Smooth muscle cell (in vitro differentiated cells): Measurements from ENCODE around the gene RBM23. TPM values are rescaled to one million over a fixed set of nuclear protein-coding genes. Genes with fewer than 3 reads are reported as not detected.
A peak's percentile ranks its signal among the peaks of the same experiment; 100 is the strongest.
"Not testable (repeated sequence)": the region's sequence is repeated elsewhere in the genome, so short reads cannot be mapped to it uniquely, and the experiment has no call there.

Source experiments
- DNase-seq: peaks from one replicate; lab custom pipeline; 2025; ENCODE audit not compliant: unreplicated experiment; lab: John Stamatoyannopoulos, UW
- H2AFZ ChIP-seq: fragments of 200-600 bp; sonication (generic); 2 replicates; pipeline ENCODE4 v1.6.0; 2016; ENCODE audit warnings: antibody characterized with exemption, low read depth, mild to moderate bottlenecking
- H3F3A ChIP-seq: fragments of 200-600 bp; sonication (generic); 2 replicates; pipeline ENCODE4 v1.6.0; 2017; ENCODE audit warnings: antibody characterized with exemption, low read depth
- H3K27ac ChIP-seq: fragments of 200-600 bp; sonication (generic); 2 replicates; pipeline ENCODE4 v1.5.1; 2016; ENCODE audit warnings: low read depth, mild to moderate bottlenecking
- H3K27me3 ChIP-seq: fragments of 200-600 bp; sonication (generic); 2 replicates; pipeline ENCODE4 v1.6.1; 2016; ENCODE audit warnings: low read depth, mild to moderate bottlenecking
- H3K36me3 ChIP-seq: fragments of 200-600 bp; sonication (generic); 2 replicates; pipeline ENCODE4 v1.5.1; 2016; ENCODE audit warnings: low read depth
- H3K4me1 ChIP-seq: fragments of 200-600 bp; sonication (generic); 2 replicates; pipeline ENCODE4 v1.5.1; 2016; ENCODE audit warnings: low read depth
- H3K4me2 ChIP-seq: fragments of 200-600 bp; sonication (generic); 2 replicates; pipeline ENCODE4 v1.6.0; 2016; ENCODE audit warnings: mild to moderate bottlenecking
- H3K4me3 ChIP-seq: fragments of 200-600 bp; sonication (generic); 2 replicates; pipeline ENCODE4 v1.5.1; 2016; ENCODE audit warnings: mild to moderate bottlenecking
- H3K79me2 ChIP-seq: fragments of 200-600 bp; sonication (generic); 2 replicates; pipeline ENCODE4 v1.6.0; 2016; ENCODE audit warnings: low read depth, mild to moderate bottlenecking
- H3K9ac ChIP-seq: fragments of 200-600 bp; sonication (generic); 2 replicates; pipeline ENCODE4 v1.6.0; 2016; ENCODE audit warnings: low read depth
- H3K9me3 ChIP-seq: fragments of 200-600 bp; sonication (generic); replicated peaks from 2 replicates; pipeline ENCODE4 v1.5.1; 2016; ENCODE audit warnings: low read depth
- H4K20me1 ChIP-seq: fragments of 200-600 bp; sonication (generic); 2 replicates; pipeline ENCODE4 v1.6.0; 2016; ENCODE audit warnings: low read depth
- CTCF ChIP-seq: fragments of 200-600 bp; sonication (generic); IDR thresholded peaks from 2 replicates; pipeline ENCODE4 v1.5.1; 2017; ENCODE audit warnings: borderline replicate concordance, mild to moderate bottlenecking, antibody characterized with exemption; ENCODE audit not compliant: insufficient read depth, poor library complexity, severe bottlenecking
- WGBS: methylation state at CpG from one replicate; pipeline ENCODE4 v1.1.7; 2016; ENCODE audit warnings: low lambda C conversion rate; 5-methylcytosine and 5-hydroxymethylcytosine counted together
- polyA plus RNA-seq: library from polyadenylated mRNA; unstranded; fragments of >200 nt; fragmentation: Nextera tagmentation; extraction: Ambion mirVana; gene quantifications from 2 replicates; pipeline ENCODE4 v1.2.1, GENCODE V29; 2016
- total RNA-seq: library from RNA; depleted of rRNA; stranded (reverse); fragments of >200 nt; gene quantifications from 2 replicates; pipeline ENCODE4 v1.2.3, GENCODE V29; 2014

The RBM23 gene
- total and polyA plus RNA-seq, 2 experiments from 2014 or later, result 59.3 to 112 TPM

- no peak for DNase-seq
- Histone ChIP-seq H3K36me3 (no peaks in the 10 kb centered on the region), H3K9me3 (no peaks in the 10 kb centered on the region), H3K9ac (peak overlapping the region; percentile 68), H3K4me2 (peak overlapping the region; percentile 93), H4K20me1 (no peaks in the 10 kb centered on the region), H3K4me1 (peaks cover 7% of the 10 kb centered on the region), H3K27me3 (no peaks in the 10 kb centered on the region), H3K4me3 (peak overlapping the region; percentile 80), H3K27ac (peak overlapping the region; percentile 79), H3F3A (no peaks in the 10 kb centered on the region), H3K79me2 (no peaks in the 10 kb centered on the region), H2AFZ (peak overlapping the region; percentile 94)
- TF ChIP-seq CTCF, result no peak
- 27% methylated on average over 19 of the region's 19 CpGs for WGBS
Observed at GRCh38 chr14:22955702-22956569, 37.0 kb upstream of the RBM23 start.

GRCh38 chr14:22952418-22952817 lies 33.5 kb upstream of the RBM23 start:
- H3K9ac ChIP-seq, result no peak overlapping the region
- no peak for DNase-seq
- no peak overlapping the region for H3K4me2 ChIP-seq
- no peaks in the 10 kb centered on the region for H3K27me3 ChIP-seq
- H3K27ac ChIP-seq, result no peak overlapping the region
- WGBS, result 95% methylated on average over 1 of the region's 1 CpG
- H3K4me1 ChIP-seq, result peaks cover 7% of the 10 kb centered on the region
- H2AFZ ChIP-seq, result no peak overlapping the region
- TF ChIP-seq CTCF, result no peak
- H3K36me3 ChIP-seq, result no peaks in the 10 kb centered on the region
- no peaks in the 10 kb centered on the region for H3K9me3 ChIP-seq
- no peaks in the 10 kb centered on the region for H3K79me2 ChIP-seq
- H3K4me3 ChIP-seq, result no peak overlapping the region
- H4K20me1 ChIP-seq, result no peaks in the 10 kb centered on the region
- no peaks in the 10 kb centered on the region for H3F3A ChIP-seq

- H3K79me2 ChIP-seq, H3K36me3 ChIP-seq, H2AFZ ChIP-seq, H4K20me1 ChIP-seq, H3K4me2 ChIP-seq, H3K27me3 ChIP-seq, H3K4me1 ChIP-seq, DNase-seq, H3K27ac ChIP-seq, H3F3A ChIP-seq, H3K4me3 ChIP-seq, H3K9ac ChIP-seq, H3K9me3 ChIP-seq: not testable (repeated sequence)
- WGBS, result 95% methylated on average over 8 of the region's 8 CpGs
Observed at GRCh38 chr14:22951795-22952194, 32.8 kb upstream of the RBM23 start.

- no peak for DNase-seq
- Histone ChIP-seq H2AFZ (no peak overlapping the region), H3K9ac (no peak overlapping the region), H3K4me3 (no peak overlapping the region), H3K4me2 (no peak overlapping the region), H4K20me1 (no peaks in the 10 kb centered on the region), H3K36me3 (no peaks in the 10 kb centered on the region), H3K27me3 (no peaks in the 10 kb centered on the region), H3K27ac (no peak overlapping the region), H3F3A (no peaks in the 10 kb centered on the region), H3K9me3 (no peaks in the 10 kb centered on the region), H3K79me2 (no peaks in the 10 kb centered on the region), H3K4me1 (no peaks in the 10 kb centered on the region)
- 74% methylated on average over 3 of the region's 3 CpGs for WGBS
- no peak for TF ChIP-seq CTCF
Observed at GRCh38 chr14:22945642-22946041, 26.7 kb upstream of the RBM23 start.
